Neuronal stem cell (in vitro differentiated cells): ENCODE results near the gene FRY.
A peak's percentile ranks its signal among the peaks of the same experiment; 100 is the strongest.

Experiments used
- DNase-seq: peaks from one replicate; pipeline ENCODE4 v3.0.0-alpha.2; 2013; ENCODE audit warnings: low spot score
- H2AFZ ChIP-seq: one replicate; pipeline ENCODE4 v1.6.1; 2013; ENCODE audit warnings: mild to moderate bottlenecking, low read length, inconsistent platforms
- H2AK5ac ChIP-seq: 2 replicates; pipeline ENCODE4 v1.6.1; 2013; ENCODE audit warnings: low read depth, mild to moderate bottlenecking, inconsistent platforms, low read length, moderate library complexity, mixed read lengths
- H2BK120ac ChIP-seq: 2 replicates; pipeline ENCODE4 v1.6.1; 2013; ENCODE audit warnings: low read depth, mild to moderate bottlenecking, inconsistent platforms, low read length, moderate library complexity, mixed read lengths
- H2BK12ac ChIP-seq: one replicate; pipeline ENCODE4 v1.6.1; 2013; ENCODE audit warnings: low read length, inconsistent platforms
- H2BK15ac ChIP-seq: 2 replicates; pipeline ENCODE4 v1.6.1; 2013; ENCODE audit warnings: mild to moderate bottlenecking, low read length, inconsistent platforms, mixed read lengths
- H2BK5ac ChIP-seq: one replicate; pipeline ENCODE4 v1.6.1; 2013; ENCODE audit warnings: inconsistent platforms, mild to moderate bottlenecking, low read length, moderate library complexity
- H3K14ac ChIP-seq: one replicate; pipeline ENCODE4 v1.6.1; 2013; ENCODE audit warnings: low read length, inconsistent platforms
- H3K18ac ChIP-seq: 2 replicates; pipeline ENCODE4 v1.6.1; 2013; ENCODE audit warnings: low read length, inconsistent platforms
- H3K23ac ChIP-seq: 2 replicates; pipeline ENCODE4 v1.6.1; 2013; ENCODE audit warnings: low read depth, mild to moderate bottlenecking, mixed read lengths, low read length, inconsistent platforms; ENCODE audit not compliant: poor library complexity
- H3K27ac ChIP-seq: replicated peaks from 3 replicates; pipeline ENCODE4 v1.5.1; 2013; ENCODE audit warnings: low read length, inconsistent platforms
- H3K27me3 ChIP-seq, 3 experiments: 2 replicates each; pipeline ENCODE4 v1.6.1; 2013; ENCODE audit warnings: low read length in 3 of 3, mild to moderate bottlenecking in 2 of 3, inconsistent platforms in 1 of 3, low read depth in 1 of 3, mixed read lengths in 1 of 3, moderate library complexity in 1 of 3; ENCODE audit not compliant: control insufficient read depth in 3 of 3, insufficient read depth in 3 of 3
- H3K36me3 ChIP-seq, 2 donors: replicated peaks in 1 of 2; 2 replicates each; pipeline ENCODE4 v1.6.1; 2013; ENCODE audit warnings: low read length in 2 of 2; ENCODE audit not compliant: control insufficient read depth in 2 of 2, insufficient read depth in 2 of 2
- H3K4ac ChIP-seq: 2 replicates; pipeline ENCODE4 v1.6.1; 2013; ENCODE audit warnings: inconsistent platforms, mild to moderate bottlenecking, low read length, moderate library complexity
- H3K4me1 ChIP-seq, 2 donors: 1 replicate in 1 of 2; 2 replicates in 1 of 2; pipeline ENCODE4 v1.6.1; 2013; ENCODE audit warnings: low read length in 2 of 2, low read depth in 1 of 2; ENCODE audit not compliant: control insufficient read depth in 2 of 2, insufficient read depth in 1 of 2
- H3K4me2 ChIP-seq: one replicate; pipeline ENCODE4 v1.6.1; 2013; ENCODE audit warnings: mild to moderate bottlenecking, low read length, inconsistent platforms; ENCODE audit not compliant: insufficient read depth, poor library complexity, severe bottlenecking
- H3K4me3 ChIP-seq, 2 donors: 2 replicates each; pipeline ENCODE4 v1.5.1; 2013; ENCODE audit warnings: low read length in 2 of 2, mild to moderate bottlenecking in 2 of 2, inconsistent platforms in 1 of 2, moderate library complexity in 1 of 2
- H3K79me1 ChIP-seq: one replicate; pipeline ENCODE4 v1.6.1; 2013; ENCODE audit warnings: low read depth, mild to moderate bottlenecking, inconsistent platforms, low read length, moderate library complexity
- H3K9ac ChIP-seq: one replicate; pipeline ENCODE4 v1.6.1; 2013; ENCODE audit warnings: mild to moderate bottlenecking, low read depth, low read length, inconsistent platforms; ENCODE audit not compliant: poor library complexity
- H3K9me3 ChIP-seq, 2 donors: replicated peaks in 1 of 2; 2 replicates each; pipeline versions ENCODE3 to v1.6.1; 2013; ENCODE audit warnings: low read length in 2 of 2, mild to moderate bottlenecking in 2 of 2, inconsistent platforms in 1 of 2, low read depth in 1 of 2, mixed read lengths in 1 of 2, moderate library complexity in 1 of 2; ENCODE audit not compliant: control insufficient read depth in 2 of 2, insufficient read depth in 1 of 2
- H4K8ac ChIP-seq: one replicate; pipeline ENCODE4 v1.6.1; 2013; ENCODE audit warnings: low read depth, mild to moderate bottlenecking, inconsistent platforms, low read length, moderate library complexity
- H4K91ac ChIP-seq: one replicate; pipeline ENCODE4 v1.6.1; 2013; ENCODE audit warnings: low read length, low read depth, mild to moderate bottlenecking, inconsistent platforms; ENCODE audit not compliant: poor library complexity
- WGBS, 2 donors: extraction: QIAGEN DNeasy Blood & Tissue Kit; methylation state at CpG; one replicate each; pipeline ENCODE4 v1.1.7; 2013; ENCODE audit warnings: missing lambda C conversion rate in 2 of 2, mixed read lengths in 1 of 2; ENCODE audit not compliant: insufficient read length in 2 of 2, insufficient replicate concordance in 1 of 2; ENCODE audit errors: extremely low coverage in 2 of 2; 5-methylcytosine and 5-hydroxymethylcytosine counted together

Gene FRY

DNA sequence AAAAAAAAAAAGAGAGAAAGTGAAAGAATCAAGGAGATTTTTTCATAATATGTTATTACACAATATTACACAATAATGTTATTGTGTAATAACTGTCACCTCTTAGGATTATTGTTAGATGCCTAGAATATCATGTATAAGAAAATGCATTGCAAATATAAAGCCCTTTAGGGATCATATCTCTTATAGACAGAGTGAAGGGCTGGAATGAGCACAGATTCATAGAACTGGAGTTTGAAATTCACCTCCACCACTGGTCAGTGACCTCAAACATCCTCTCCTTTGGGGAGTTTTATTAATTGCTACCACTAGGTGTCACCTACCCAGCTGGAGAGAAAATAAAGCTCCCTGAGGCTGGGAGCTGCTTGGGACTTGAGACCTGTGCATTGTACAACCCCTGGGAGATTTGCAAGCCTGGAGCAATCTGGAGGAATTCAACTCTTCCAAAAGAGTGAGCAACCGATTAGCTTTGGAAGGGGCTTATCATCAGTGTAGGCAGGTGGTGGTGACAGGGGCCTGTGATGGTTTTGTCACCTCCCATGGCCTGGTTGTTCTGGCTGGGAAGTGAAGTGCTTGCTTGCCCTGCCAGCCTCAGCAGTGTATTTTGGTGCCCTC, 30.3 kb upstream of the FRY start:
- no peak overlapping the region for H2BK120ac ChIP-seq
- peaks cover 0 to 2% of the 10 kb centered on the region in 2 donors for H3K9me3 ChIP-seq
- H2AK5ac ChIP-seq, result peak overlapping the region; percentile 41
- H3K4me3 ChIP-seq, result no peak overlapping the region
- H3K36me3 ChIP-seq, result no peaks in the 10 kb centered on the region
- no peak overlapping the region for H3K14ac ChIP-seq
- no peak overlapping the region for H4K91ac ChIP-seq
- H4K8ac ChIP-seq, result no peak overlapping the region
- peak; percentile 24 for DNase-seq
- WGBS, 2 donors, result no CpG with 5 or more reads among the region's 1 CpG
- H3K9ac ChIP-seq, result no peak overlapping the region
- H2BK15ac ChIP-seq, result no peak overlapping the region
- H2AFZ ChIP-seq, result no peak overlapping the region
- peaks cover 0 to 6% of the 10 kb centered on the region in 2 donors for H3K4me1 ChIP-seq
- H3K4ac ChIP-seq, result no peak overlapping the region
- H3K4me2 ChIP-seq, result no peak overlapping the region
- H3K27me3 ChIP-seq, result no peaks in the 10 kb centered on the region
- H3K23ac ChIP-seq, result no peak overlapping the region
- peak overlapping the region; percentile 23 for H3K27ac ChIP-seq
- no peak overlapping the region for H3K18ac ChIP-seq
- no peaks in the 10 kb centered on the region for H3K79me1 ChIP-seq
- no peak overlapping the region for H2BK12ac ChIP-seq
- no peak overlapping the region for H2BK5ac ChIP-seq

- Histone ChIP-seq H3K4me1 (peaks cover 0 to 3% of the 10 kb centered on the region in 2 donors), H2BK120ac (no peak overlapping the region), H3K27ac (peak overlapping the region; percentile 23), H3K14ac (no peak overlapping the region), H3K23ac (no peak overlapping the region), H3K79me1 (no peaks in the 10 kb centered on the region), H2AK5ac (peak overlapping the region; percentile 41), H3K4ac (no peak overlapping the region), H2BK12ac (no peak overlapping the region), H3K4me3 (no peak overlapping the region), H2AFZ (no peak overlapping the region), H2BK15ac (no peak overlapping the region), H3K9ac (no peak overlapping the region), H3K4me2 (no peak overlapping the region), H2BK5ac (no peak overlapping the region), H4K8ac (no peak overlapping the region), H3K18ac (no peak overlapping the region), H3K36me3 (no peaks in the 10 kb centered on the region), H4K91ac (no peak overlapping the region), H3K27me3 (no peaks in the 10 kb centered on the region), H3K9me3 (peaks cover 0 to 2% of the 10 kb centered on the region in 2 donors)
- WGBS, 2 donors, result no CpG with 5 or more reads among the region's 1 CpG
- DNase-seq, result no peak
These were observed 29.8 kb upstream of the FRY start for GRCh38 chr13:32001769-32002168.

GRCh38 chr13:32002873-32003272, 28.7 kb upstream of the FRY start:
- no peak overlapping the region for H3K27ac ChIP-seq
- H3K23ac ChIP-seq, result no peak overlapping the region
- no peak overlapping the region for H2BK12ac ChIP-seq
- H3K4me2 ChIP-seq, result no peak overlapping the region
- H3K18ac ChIP-seq, result no peak overlapping the region
- H3K4me1 ChIP-seq, result peaks cover 0 to 3% of the 10 kb centered on the region in 2 donors
- no CpG with 5 or more reads among the region's 3 CpGs for WGBS, 2 donors
- no peak overlapping the region for H3K14ac ChIP-seq
- H3K9me3 ChIP-seq, result peaks cover 0 to 2% of the 10 kb centered on the region in 2 donors
- no peaks in the 10 kb centered on the region for H3K36me3 ChIP-seq
- no peak overlapping the region for H3K9ac ChIP-seq
- no peak overlapping the region for H3K4me3 ChIP-seq
- no peak overlapping the region for H2BK5ac ChIP-seq
- no peak overlapping the region for H4K91ac ChIP-seq
- no peak overlapping the region for H3K4ac ChIP-seq
- H2BK15ac ChIP-seq, result no peak overlapping the region
- no peaks in the 10 kb centered on the region for H3K79me1 ChIP-seq
- DNase-seq, result no peak
- no peak overlapping the region for H2BK120ac ChIP-seq
- no peaks in the 10 kb centered on the region for H3K27me3 ChIP-seq
- no peak overlapping the region for H2AK5ac ChIP-seq
- H2AFZ ChIP-seq, result no peak overlapping the region
- H4K8ac ChIP-seq, result no peak overlapping the region

DNA sequence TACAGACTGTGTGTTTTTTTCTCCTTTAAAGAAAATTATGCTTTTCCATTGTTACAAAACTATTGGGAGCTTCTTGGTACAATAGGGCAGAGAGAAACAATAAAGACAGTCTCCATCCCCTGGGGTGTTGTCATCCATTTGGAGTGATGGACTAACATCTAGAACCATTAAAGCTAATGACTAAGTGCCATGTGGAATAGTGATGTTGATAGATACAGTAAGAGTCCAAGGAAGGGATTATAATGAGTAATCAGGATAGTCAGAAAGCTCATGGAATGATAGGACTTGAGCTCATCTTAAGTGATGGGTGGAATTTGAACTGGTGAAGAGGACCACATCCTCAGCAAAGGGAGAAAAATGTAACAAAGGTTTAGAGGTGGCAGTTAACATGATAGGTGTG, 24.1 kb upstream of the FRY start:
- H2BK120ac ChIP-seq, result no peak overlapping the region
- H3K9ac ChIP-seq, result no peak overlapping the region

More for the DNA sequence above, 24.1 kb upstream of the FRY start:
- Histone ChIP-seq H3K14ac (no peak overlapping the region), H2BK15ac (no peak overlapping the region), H2BK5ac (no peak overlapping the region), H3K79me1 (no peaks in the 10 kb centered on the region), H3K4me3 (no peak overlapping the region), H3K4me1 (no peaks in the 10 kb centered on the region), H3K18ac (no peak overlapping the region), H3K36me3 (no peaks in the 10 kb centered on the region), H3K4me2 (no peak overlapping the region), H3K27ac (no peak overlapping the region), H3K27me3 (no peaks in the 10 kb centered on the region), H2BK12ac (no peak overlapping the region), H3K9me3 (no peaks in the 10 kb centered on the region), H4K91ac (no peak overlapping the region), H3K23ac (no peak overlapping the region), H2AFZ (no peak overlapping the region), H4K8ac (no peak overlapping the region), H3K4ac (no peak overlapping the region), H2AK5ac (no peak overlapping the region)
- DNase-seq, result no peak
